ENCODE data around the gene ALDH3B1. TPM values are rescaled to one million over a fixed set of nuclear protein-coding genes. Genes with fewer than 3 reads are reported as not detected.

The ALDH3B1 gene
- total RNA-seq, 1 donor from 2014 or later = 0.35 TPM

GRCh38 chr11:68006606-68007166 lies 3.4 kb upstream of the ALDH3B1 start:
- no peaks in the 10 kb centered on the region for H3K9me3 Mint-ChIP-seq
- H3K4me1 Mint-ChIP-seq = peaks cover 30% of the 10 kb centered on the region
- TF ChIP-seq CTCF (conservative IDR thresholded peaks at IDR 0.05) = no peak
- no peak overlapping the region for H3K27ac Mint-ChIP-seq (ENCODE audit: unreplicated experiment)
- H3K4me3 Mint-ChIP-seq = peak overlapping the region; percentile 58
- no peak for DNase-seq (ENCODE audit: low read depth, low spot score)
- peaks cover 36% of the 10 kb centered on the region for H3K27me3 Mint-ChIP-seq (ENCODE audit: low read depth)
- no peaks in the 10 kb centered on the region for H3K36me3 Mint-ChIP-seq (ENCODE audit: low read depth)

- peaks cover 25% of the 10 kb centered on the region for H3K27me3 Mint-ChIP-seq (ENCODE audit: low read depth)
- H3K27ac Mint-ChIP-seq (ENCODE audit: unreplicated experiment) = no peak overlapping the region
Measured at GRCh38 chr11:68007498-68008380, 2.4 kb upstream of the ALDH3B1 start.

DNA sequence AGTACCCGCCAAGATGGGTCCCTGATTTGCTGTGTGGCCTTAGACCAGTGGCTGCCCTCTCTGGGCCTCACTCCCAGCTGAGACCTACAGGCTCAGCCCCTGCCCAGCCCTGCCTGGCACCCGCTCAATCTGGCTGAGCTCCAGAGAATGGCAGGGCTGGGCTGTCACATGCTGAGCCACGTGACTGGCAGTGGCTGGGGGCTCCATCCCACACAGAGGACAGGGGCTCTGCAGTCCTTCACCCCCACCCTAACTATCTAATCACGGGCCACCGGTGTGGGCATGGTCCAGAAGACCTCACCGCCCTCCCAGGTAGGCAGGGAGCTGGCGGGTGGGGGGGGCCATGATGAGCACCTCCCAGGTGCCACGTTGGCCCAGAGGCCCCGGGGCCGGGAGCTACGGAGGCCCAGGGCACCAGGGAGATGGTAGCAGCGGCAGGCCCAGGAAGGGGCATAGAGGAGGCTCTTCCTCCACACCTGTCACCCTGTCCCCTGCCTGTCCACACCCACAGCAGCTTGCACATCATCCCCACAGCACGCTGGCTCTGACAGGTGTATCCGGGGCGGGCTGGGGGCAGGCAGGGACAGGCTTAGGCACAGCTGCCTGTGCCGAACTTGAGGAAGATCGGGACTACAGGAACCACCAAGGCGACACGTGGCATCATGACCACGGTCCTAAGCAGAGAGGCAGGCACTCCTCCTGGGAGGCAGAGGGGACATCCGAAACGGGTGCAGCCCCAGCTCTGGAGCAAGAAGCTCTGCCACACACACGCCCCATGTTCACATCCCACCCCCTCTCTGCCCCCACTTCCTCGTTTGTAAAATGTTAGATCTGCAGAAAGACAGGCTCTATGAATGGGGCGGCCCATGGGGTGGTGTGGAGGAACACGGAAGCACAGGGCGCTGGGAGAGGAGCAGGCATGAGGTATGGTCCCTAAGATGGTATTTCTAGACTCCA lies 1.5 kb upstream of the ALDH3B1 start:
- DNase-seq (ENCODE audit: low read depth, low spot score) = no peak
- Mint-ChIP-seq H3K27ac (ENCODE audit: unreplicated experiment) (no peak overlapping the region), H3K27me3 (ENCODE audit: low read depth) (peaks cover 21% of the 10 kb centered on the region), H3K4me3 (no peak overlapping the region), H3K9me3 (no peaks in the 10 kb centered on the region), H3K4me1 (peaks cover 36% of the 10 kb centered on the region), H3K36me3 (ENCODE audit: low read depth) (no peaks in the 10 kb centered on the region)
- TF ChIP-seq CTCF (conservative IDR thresholded peaks at IDR 0.05) = no peak

More at GRCh38 chr11:68007498-68008380, 2.4 kb upstream of the ALDH3B1 start:
- no peak for TF ChIP-seq CTCF (conservative IDR thresholded peaks at IDR 0.05)
- no peaks in the 10 kb centered on the region for H3K9me3 Mint-ChIP-seq
- DNase-seq (ENCODE audit: low read depth, low spot score) = no peak
- H3K4me1 Mint-ChIP-seq = peaks cover 31% of the 10 kb centered on the region
- H3K4me3 Mint-ChIP-seq = no peak overlapping the region
- H3K36me3 Mint-ChIP-seq (ENCODE audit: low read depth) = no peaks in the 10 kb centered on the region

DNA sequence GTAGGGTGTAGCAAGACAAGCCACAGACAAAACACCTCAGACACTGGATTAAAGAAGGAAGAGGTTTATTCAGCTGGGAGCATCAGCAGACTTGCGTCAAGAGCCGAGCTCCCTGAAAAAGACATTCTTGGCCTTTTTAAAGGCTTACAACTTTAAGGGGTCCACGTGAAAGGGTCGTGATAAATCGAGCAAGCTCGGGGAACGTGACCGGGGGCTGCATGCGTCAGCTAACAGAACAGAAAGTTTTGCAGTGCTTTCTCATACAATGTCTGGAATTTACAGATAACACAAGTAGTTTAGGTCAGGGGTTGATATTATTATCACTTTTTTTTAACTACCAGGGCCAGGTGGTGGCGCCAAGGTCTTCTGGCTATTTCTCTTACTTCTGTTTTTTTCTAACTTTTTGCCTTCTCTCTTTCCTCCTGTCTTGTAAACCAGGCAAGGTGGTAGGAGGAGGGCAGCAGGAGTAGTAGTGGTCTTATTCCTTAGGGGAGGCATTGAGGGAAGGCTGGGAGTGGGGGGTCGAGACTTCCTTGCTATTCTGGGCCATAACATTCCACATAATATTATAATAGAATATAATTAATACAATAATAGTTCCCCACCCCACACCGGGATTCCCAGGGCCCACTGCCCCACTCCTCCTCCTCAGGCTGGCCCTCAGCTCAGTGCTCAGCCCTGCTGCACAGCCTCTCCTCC lies 587 bp upstream of the ALDH3B1 start:
- no peaks in the 10 kb centered on the region for H3K36me3 Mint-ChIP-seq (ENCODE audit: low read depth)
- DNase-seq (ENCODE audit: low read depth, low spot score) = no peak
- no peaks in the 10 kb centered on the region for H3K9me3 Mint-ChIP-seq
- H3K4me1 Mint-ChIP-seq = peaks cover 42% of the 10 kb centered on the region
- peaks cover 15% of the 10 kb centered on the region for H3K27me3 Mint-ChIP-seq (ENCODE audit: low read depth)
- no peak overlapping the region for H3K4me3 Mint-ChIP-seq
- no peak for TF ChIP-seq CTCF (conservative IDR thresholded peaks at IDR 0.05)
- H3K27ac Mint-ChIP-seq (ENCODE audit: unreplicated experiment) = peak overlapping the region; percentile 80
